Measurements from ENCODE around the gene POU2AF1.

Gene POU2AF1

GRCh38 chr11:111361052-111361801, 17.8 kb downstream of the POU2AF1 start:
- H3K9ac ChIP-seq (ENCODE audit: low read length) = no peak overlapping the region
- H3K27me3 ChIP-seq (ENCODE audit: control insufficient read depth, insufficient read depth, low read length) = no peaks in the 10 kb centered on the region
- H3K27ac ChIP-seq (ENCODE audit: low read depth, low read length) = no peak overlapping the region
- no peaks in the 10 kb centered on the region for H3K4me1 ChIP-seq (ENCODE audit: control insufficient read depth, insufficient read depth, low read length)
- H3K36me3 ChIP-seq (ENCODE audit: control insufficient read depth, insufficient read depth, low read length) = no peaks in the 10 kb centered on the region
- no peak overlapping the region for H3K4me3 ChIP-seq (ENCODE audit: low read length)

- no peaks in the 10 kb centered on the region for H3K4me1 ChIP-seq (ENCODE audit: control insufficient read depth, insufficient read depth, low read length)
- H3K9ac ChIP-seq (ENCODE audit: low read length) = no peak overlapping the region
Observed at GRCh38 chr11:111360150-111361043, 18.7 kb downstream of the POU2AF1 start.

GRCh38 chr11:111359223-111360149, 19.6 kb downstream of the POU2AF1 start:
- H3K9ac ChIP-seq (ENCODE audit: low read length) = no peak overlapping the region
- no peaks in the 10 kb centered on the region for H3K4me1 ChIP-seq (ENCODE audit: control insufficient read depth, insufficient read depth, low read length)
- no peak overlapping the region for H3K4me3 ChIP-seq (ENCODE audit: low read length)
- no peak overlapping the region for H3K27ac ChIP-seq (ENCODE audit: low read depth, low read length)
- H3K27me3 ChIP-seq (ENCODE audit: control insufficient read depth, insufficient read depth, low read length) = no peaks in the 10 kb centered on the region
- no peaks in the 10 kb centered on the region for H3K36me3 ChIP-seq (ENCODE audit: control insufficient read depth, insufficient read depth, low read length)

More at GRCh38 chr11:111360150-111361043, 18.7 kb downstream of the POU2AF1 start:
- Histone ChIP-seq H3K4me3 (ENCODE audit: low read length) (no peak overlapping the region), H3K36me3 (ENCODE audit: control insufficient read depth, insufficient read depth, low read length) (no peaks in the 10 kb centered on the region), H3K27me3 (ENCODE audit: control insufficient read depth, insufficient read depth, low read length) (no peaks in the 10 kb centered on the region), H3K27ac (ENCODE audit: low read depth, low read length) (no peak overlapping the region)

- Histone ChIP-seq H3K4me1 (ENCODE audit: control insufficient read depth, insufficient read depth, low read length) (no peaks in the 10 kb centered on the region), H3K9ac (ENCODE audit: low read length) (no peak overlapping the region), H3K36me3 (ENCODE audit: control insufficient read depth, insufficient read depth, low read length) (no peaks in the 10 kb centered on the region), H3K4me3 (ENCODE audit: low read length) (no peak overlapping the region), H3K27ac (ENCODE audit: low read depth, low read length) (no peak overlapping the region), H3K27me3 (ENCODE audit: control insufficient read depth, insufficient read depth, low read length) (no peaks in the 10 kb centered on the region)
Observed at GRCh38 chr11:111358038-111359001, 20.8 kb downstream of the POU2AF1 start.

DNA sequence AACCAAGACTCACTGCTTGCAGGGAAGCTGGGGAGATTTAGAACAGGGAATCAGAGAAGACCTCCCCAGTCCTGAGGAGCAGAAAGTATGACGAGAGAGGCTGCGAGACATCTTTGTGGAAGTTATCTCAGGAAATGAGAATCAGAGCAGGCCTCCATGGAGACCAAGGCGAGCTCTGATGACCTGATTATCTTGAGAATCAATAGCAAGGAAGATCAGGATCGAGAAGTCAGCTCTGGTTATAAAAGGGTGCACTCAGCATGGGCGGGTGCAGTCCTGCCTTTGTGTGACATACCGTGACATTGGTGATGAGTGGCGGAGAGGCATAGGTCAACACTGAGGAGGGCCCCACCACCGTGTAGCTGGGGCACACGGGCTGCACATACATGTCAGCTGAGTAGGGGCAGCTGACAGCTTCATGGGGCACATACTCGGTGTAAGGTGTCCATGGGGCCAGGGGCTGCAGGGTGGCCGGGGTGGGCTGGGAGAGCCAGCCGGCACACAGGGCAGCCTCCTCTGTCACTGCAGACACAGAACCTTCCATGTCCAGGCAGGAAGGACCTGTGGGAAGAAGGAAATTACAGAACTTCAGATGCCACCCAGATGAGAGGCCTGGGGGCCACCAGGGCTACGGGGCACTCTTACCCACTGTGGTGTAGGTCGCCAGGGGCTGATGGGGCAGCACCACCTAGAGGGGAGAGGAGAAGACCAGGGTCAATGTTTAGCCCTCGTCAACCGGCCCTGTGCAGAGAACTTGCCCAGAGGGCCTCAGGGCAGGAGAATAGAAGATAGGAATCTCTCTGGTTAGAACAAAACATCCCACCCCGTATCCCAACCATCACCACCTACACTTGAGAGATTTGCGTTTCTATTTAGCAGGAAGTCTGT, 21.7 kb downstream of the POU2AF1 start:
- H3K9ac ChIP-seq (ENCODE audit: low read length) = no peak overlapping the region
- H3K4me3 ChIP-seq (ENCODE audit: low read length) = no peak overlapping the region
- H3K27ac ChIP-seq (ENCODE audit: low read depth, low read length) = no peak overlapping the region
- H3K36me3 ChIP-seq (ENCODE audit: control insufficient read depth, insufficient read depth, low read length) = no peaks in the 10 kb centered on the region
- H3K27me3 ChIP-seq (ENCODE audit: control insufficient read depth, insufficient read depth, low read length) = no peaks in the 10 kb centered on the region
- no peaks in the 10 kb centered on the region for H3K4me1 ChIP-seq (ENCODE audit: control insufficient read depth, insufficient read depth, low read length)

GRCh38 chr11:111356660-111357048, 22.4 kb downstream of the POU2AF1 start:
- Histone ChIP-seq H3K27ac (ENCODE audit: low read depth, low read length) (no peak overlapping the region), H3K27me3 (ENCODE audit: control insufficient read depth, insufficient read depth, low read length) (no peaks in the 10 kb centered on the region), H3K36me3 (ENCODE audit: control insufficient read depth, insufficient read depth, low read length) (no peaks in the 10 kb centered on the region), H3K4me1 (ENCODE audit: control insufficient read depth, insufficient read depth, low read length) (no peaks in the 10 kb centered on the region), H3K4me3 (ENCODE audit: low read length) (no peak overlapping the region), H3K9ac (ENCODE audit: low read length) (no peak overlapping the region)

DNA sequence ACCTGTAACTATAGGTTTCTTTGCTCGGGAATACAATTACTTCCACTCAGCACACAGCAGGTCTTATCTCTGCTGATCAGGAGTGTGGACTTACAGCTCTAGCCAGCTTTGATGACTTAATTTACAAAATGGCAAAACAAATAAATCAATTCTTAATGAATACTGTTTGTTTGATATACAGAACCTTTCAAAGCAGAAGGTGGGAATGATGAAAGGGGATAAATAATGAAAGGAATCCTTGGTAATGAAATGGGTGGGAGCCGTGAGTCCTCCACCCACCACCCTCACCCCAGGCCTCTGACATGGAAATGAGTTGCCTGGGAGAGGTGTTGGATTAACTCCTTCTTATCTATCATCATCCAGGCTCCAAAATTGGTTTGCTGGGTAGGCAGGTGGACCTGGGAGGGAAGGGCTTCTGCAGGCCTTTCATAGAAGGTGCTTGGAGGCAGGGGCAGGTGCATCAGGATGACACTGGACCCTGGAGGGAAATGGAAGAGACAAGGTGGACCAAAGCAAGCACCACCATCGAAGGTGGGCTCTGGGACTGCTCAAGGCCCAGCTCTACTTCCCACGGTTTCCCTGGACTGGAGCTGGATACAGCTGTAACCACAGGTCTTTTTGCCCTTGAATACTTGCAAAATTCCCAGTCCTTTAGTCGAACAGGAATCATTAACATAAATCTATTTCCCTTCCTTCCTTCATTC, 23.0 kb downstream of the POU2AF1 start:
- no peaks in the 10 kb centered on the region for H3K4me1 ChIP-seq (ENCODE audit: control insufficient read depth, insufficient read depth, low read length)
- H3K27ac ChIP-seq (ENCODE audit: low read depth, low read length) = no peak overlapping the region
- no peaks in the 10 kb centered on the region for H3K36me3 ChIP-seq (ENCODE audit: control insufficient read depth, insufficient read depth, low read length)
- H3K27me3 ChIP-seq (ENCODE audit: control insufficient read depth, insufficient read depth, low read length) = no peaks in the 10 kb centered on the region
- H3K9ac ChIP-seq (ENCODE audit: low read length) = no peak overlapping the region
- no peak overlapping the region for H3K4me3 ChIP-seq (ENCODE audit: low read length)

DNA sequence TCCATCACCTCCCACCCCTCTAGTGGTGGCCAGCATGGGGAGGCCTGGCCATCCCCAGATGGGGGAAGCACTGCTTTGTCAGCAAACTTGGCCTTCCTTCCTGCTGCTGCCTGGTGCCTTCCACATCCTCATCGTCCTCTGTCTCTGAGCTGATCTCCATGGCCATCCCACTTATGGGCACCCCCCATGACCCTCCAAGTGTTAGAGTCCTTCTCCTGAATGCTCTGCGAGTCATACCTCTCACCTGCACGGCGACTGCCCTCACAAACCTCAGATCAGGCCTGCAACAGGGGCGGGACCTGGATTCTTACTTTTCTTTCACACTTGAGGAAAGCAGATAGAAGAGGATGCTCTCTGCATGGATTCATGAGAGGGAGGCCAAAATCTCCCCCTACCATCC, 24.0 kb downstream of the POU2AF1 start:
- Histone ChIP-seq H3K4me3 (ENCODE audit: low read length) (no peak overlapping the region), H3K36me3 (ENCODE audit: control insufficient read depth, insufficient read depth, low read length) (no peaks in the 10 kb centered on the region), H3K4me1 (ENCODE audit: control insufficient read depth, insufficient read depth, low read length) (no peaks in the 10 kb centered on the region), H3K9ac (ENCODE audit: low read length) (no peak overlapping the region), H3K27me3 (ENCODE audit: control insufficient read depth, insufficient read depth, low read length) (no peaks in the 10 kb centered on the region), H3K27ac (ENCODE audit: low read depth, low read length) (no peak overlapping the region)

DNA sequence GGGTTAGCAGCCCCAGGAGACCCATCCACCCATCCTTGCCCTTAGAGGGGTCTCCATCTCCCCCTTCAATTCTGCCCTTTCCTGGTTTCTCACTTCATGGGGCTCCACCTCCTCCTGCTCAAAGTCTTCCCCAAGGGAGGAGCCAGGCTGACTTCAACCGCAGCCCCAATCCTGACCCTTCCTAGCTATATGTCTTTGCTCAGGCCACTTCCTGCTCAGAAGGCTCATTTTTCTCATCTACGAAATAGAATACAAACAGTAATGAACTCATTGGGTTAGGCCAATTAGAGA, 24.5 kb downstream of the POU2AF1 start:
- Histone ChIP-seq H3K27ac (ENCODE audit: low read depth, low read length) (no peak overlapping the region), H3K27me3 (ENCODE audit: control insufficient read depth, insufficient read depth, low read length) (no peaks in the 10 kb centered on the region), H3K4me3 (ENCODE audit: low read length) (no peak overlapping the region), H3K9ac (ENCODE audit: low read length) (no peak overlapping the region), H3K4me1 (ENCODE audit: control insufficient read depth, insufficient read depth, low read length) (no peaks in the 10 kb centered on the region), H3K36me3 (ENCODE audit: control insufficient read depth, insufficient read depth, low read length) (no peaks in the 10 kb centered on the region)

DNA sequence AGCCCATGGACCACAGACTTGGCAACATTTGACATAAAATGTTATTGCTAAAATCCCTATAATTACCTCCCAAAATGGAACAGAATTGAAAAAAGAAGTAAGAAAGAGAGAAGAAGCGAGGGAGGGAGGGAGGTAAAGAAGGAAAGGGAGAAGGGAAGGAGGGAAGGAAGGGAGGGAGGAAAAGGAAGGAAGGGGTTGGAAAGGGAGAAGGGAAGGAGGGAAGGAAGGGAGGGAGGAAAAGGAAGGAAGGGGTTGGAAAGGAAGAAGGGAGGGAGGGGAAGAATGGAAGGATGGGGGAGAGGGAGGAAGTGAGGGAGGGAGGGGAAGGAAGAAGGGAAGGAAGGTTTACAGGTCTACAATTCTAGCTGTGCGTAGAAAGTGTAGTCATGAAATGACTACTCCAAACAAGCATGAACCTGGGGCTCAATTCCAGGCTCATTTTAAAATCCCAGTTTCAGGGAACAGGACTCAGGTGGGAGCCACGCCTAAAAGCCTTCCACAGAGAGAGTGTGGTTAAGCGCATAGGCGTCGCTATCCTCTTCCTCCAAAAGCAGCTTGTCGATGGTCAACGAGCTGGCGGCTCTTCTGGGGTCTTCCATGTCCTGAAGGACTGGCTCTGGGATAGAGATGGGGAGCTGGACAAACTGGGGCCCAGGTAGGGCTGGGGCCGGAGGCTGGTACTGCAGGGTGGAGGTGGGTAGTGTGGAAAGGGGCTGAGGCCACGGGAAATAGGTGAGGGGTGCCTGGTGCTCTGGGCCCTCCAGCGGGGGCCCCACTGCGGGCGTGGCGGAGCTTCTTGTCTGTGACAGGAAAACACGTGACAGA, 25.1 kb downstream of the POU2AF1 start:
- H3K4me1 ChIP-seq (ENCODE audit: control insufficient read depth, insufficient read depth, low read length) = no peaks in the 10 kb centered on the region
- H3K4me3 ChIP-seq (ENCODE audit: low read length) = no peak overlapping the region
- H3K36me3 ChIP-seq (ENCODE audit: control insufficient read depth, insufficient read depth, low read length) = no peaks in the 10 kb centered on the region
- H3K27me3 ChIP-seq (ENCODE audit: control insufficient read depth, insufficient read depth, low read length) = no peaks in the 10 kb centered on the region
- no peak overlapping the region for H3K27ac ChIP-seq (ENCODE audit: low read depth, low read length)
- H3K9ac ChIP-seq (ENCODE audit: low read length) = no peak overlapping the region
